Measurements from ENCODE around the gene EFCAB14.

- TF ChIP-seq, protein P1, sequence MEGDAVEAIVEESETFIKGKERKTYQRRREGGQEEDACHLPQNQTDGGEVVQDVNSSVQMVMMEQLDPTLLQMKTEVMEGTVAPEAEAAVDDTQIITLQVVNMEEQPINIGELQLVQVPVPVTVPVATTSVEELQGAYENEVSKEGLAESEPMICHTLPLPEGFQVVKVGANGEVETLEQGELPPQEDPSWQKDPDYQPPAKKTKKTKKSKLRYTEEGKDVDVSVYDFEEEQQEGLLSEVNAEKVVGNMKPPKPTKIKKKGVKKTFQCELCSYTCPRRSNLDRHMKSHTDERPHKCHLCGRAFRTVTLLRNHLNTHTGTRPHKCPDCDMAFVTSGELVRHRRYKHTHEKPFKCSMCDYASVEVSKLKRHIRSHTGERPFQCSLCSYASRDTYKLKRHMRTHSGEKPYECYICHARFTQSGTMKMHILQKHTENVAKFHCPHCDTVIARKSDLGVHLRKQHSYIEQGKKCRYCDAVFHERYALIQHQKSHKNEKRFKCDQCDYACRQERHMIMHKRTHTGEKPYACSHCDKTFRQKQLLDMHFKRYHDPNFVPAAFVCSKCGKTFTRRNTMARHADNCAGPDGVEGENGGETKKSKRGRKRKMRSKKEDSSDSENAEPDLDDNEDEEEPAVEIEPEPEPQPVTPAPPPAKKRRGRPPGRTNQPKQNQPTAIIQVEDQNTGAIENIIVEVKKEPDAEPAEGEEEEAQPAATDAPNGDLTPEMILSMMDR (IDR thresholded peaks at IDR 0.05), result no peak
- TF ChIP-seq POLR2A (IDR thresholded peaks at IDR 0.05), result no peak
Observed at GRCh38 chr1:46719689-46720088, 775 bp upstream of the EFCAB14 start.
